ENCODE measurements around the gene ADH1A. TPM values are rescaled to one million over a fixed set of nuclear protein-coding genes. Genes with fewer than 3 reads are reported as not detected.

ADH1A gene
- total RNA-seq, 1 experiment from 2014 or later, result not detected

- ChIA-PET POLR2A (ENCODE audit: unreplicated experiment) (no interaction called here), CTCF (interaction anchor here (0.6 kb wide), 1 partner anchor 162 kb away, joined by 3 read pairs; no protein-coding TSS in a partner anchor)
- no peak for DNase-seq
- TF ChIP-seq CTCF (conservative IDR thresholded peaks at IDR 0.05) (no peak), EZH2 (IDR thresholded peaks at IDR 0.05; ENCODE audit: low read depth) (no peak)
- no peaks in the 10 kb centered on the region; the same call in 1 of the 2 replicates for H3K9me2 ChIP-seq (ENCODE audit: insufficient read depth)
- H3K4me3 ChIP-seq, result no peak overlapping the region
- BruUV-seq (replicated peaks), result no TSS peak
- no peaks in the 10 kb centered on the region for H3K27me3 ChIP-seq (ENCODE audit: insufficient read depth, low read depth)
- intact Hi-C loops (cut with micrococcal nuclease; ENCODE audit: unreplicated experiment), result no loop called here
- H3F3A ChIP-seq (ENCODE audit: insufficient read depth, low read depth), result no peaks in the 10 kb centered on the region
- no peak overlapping the region for H2AFZ ChIP-seq
- H3K4me1 ChIP-seq (replicated peaks; ENCODE audit: insufficient read depth), result no peaks in the 10 kb centered on the region
- H3K9me3 ChIP-seq (ENCODE audit: insufficient read depth, low read depth), result no peaks in the 10 kb centered on the region; the same call in 1 of the 2 replicates
- no peaks in the 10 kb centered on the region for H3K36me3 ChIP-seq (ENCODE audit: low read depth)
- H3K27ac ChIP-seq, result no peak overlapping the region
- H3K79me2 ChIP-seq (ENCODE audit: low read depth), result no peaks in the 10 kb centered on the region
- H3K4me2 ChIP-seq, result no peak overlapping the region
- no peaks in the 10 kb centered on the region for H4K20me1 ChIP-seq (ENCODE audit: insufficient read depth)
These were observed 2.6 kb upstream of the ADH1A start for GRCh38 chr4:99293357-99293756.

- POLR2A ChIA-PET (ENCODE audit: unreplicated experiment), result interaction anchor here (0.6 kb wide), 1 partner anchor 514 kb away, joined by 5 read pairs; no protein-coding TSS in a partner anchor
- DNase-seq, result no peak
- no peaks in the 10 kb centered on the region for H3K27me3 ChIP-seq (ENCODE audit: insufficient read depth, low read depth)
- no peaks in the 10 kb centered on the region for H3F3A ChIP-seq (ENCODE audit: insufficient read depth, low read depth)
- H3K4me3 ChIP-seq, result no peak overlapping the region
- intact Hi-C loops (cut with micrococcal nuclease; ENCODE audit: unreplicated experiment), result no loop called here
- TF ChIP-seq CTCF (conservative IDR thresholded peaks at IDR 0.05), result no peak
- no peak for TF ChIP-seq EZH2 (IDR thresholded peaks at IDR 0.05; ENCODE audit: low read depth)
- no peak overlapping the region for H3K27ac ChIP-seq
- H3K36me3 ChIP-seq (ENCODE audit: low read depth), result no peaks in the 10 kb centered on the region
- CTCF ChIA-PET, result no interaction called here
- no peaks in the 10 kb centered on the region for H4K20me1 ChIP-seq (ENCODE audit: insufficient read depth)
- H3K9me3 ChIP-seq (ENCODE audit: insufficient read depth, low read depth), result no peaks in the 10 kb centered on the region
- no peak overlapping the region for H3K4me2 ChIP-seq
- H2AFZ ChIP-seq, result no peak overlapping the region
- BruUV-seq (replicated peaks), result no TSS peak
- H3K79me2 ChIP-seq (ENCODE audit: low read depth), result no peaks in the 10 kb centered on the region
- H3K4me1 ChIP-seq (replicated peaks; ENCODE audit: insufficient read depth), result no peaks in the 10 kb centered on the region
- H3K9me2 ChIP-seq (ENCODE audit: insufficient read depth), result no peaks in the 10 kb centered on the region; the same call in 1 of the 2 replicates
These were observed 5.4 kb downstream of the ADH1A start for GRCh38 chr4:99285387-99285786.

GRCh38 chr4:99282731-99283130, 8.1 kb downstream of the ADH1A start:
- H3F3A ChIP-seq (ENCODE audit: insufficient read depth, low read depth), result no peaks in the 10 kb centered on the region
- no TSS peak for BruUV-seq (replicated peaks)
- H3K36me3 ChIP-seq (ENCODE audit: low read depth), result no peaks in the 10 kb centered on the region
- no peak overlapping the region for H2AFZ ChIP-seq
- H3K4me2 ChIP-seq, result no peak overlapping the region
- H3K4me3 ChIP-seq, result no peak overlapping the region
- H3K4me1 ChIP-seq (replicated peaks; ENCODE audit: insufficient read depth), result no peaks in the 10 kb centered on the region
- H3K9me3 ChIP-seq (ENCODE audit: insufficient read depth, low read depth), result no peaks in the 10 kb centered on the region
- ChIA-PET POLR2A (ENCODE audit: unreplicated experiment) (no interaction called here), CTCF (no interaction called here)
- H3K79me2 ChIP-seq (ENCODE audit: low read depth), result no peaks in the 10 kb centered on the region
- no peak overlapping the region for H3K27ac ChIP-seq
- H3K27me3 ChIP-seq (ENCODE audit: insufficient read depth, low read depth), result no peaks in the 10 kb centered on the region
- no peak for DNase-seq
- intact Hi-C loops (cut with micrococcal nuclease; ENCODE audit: unreplicated experiment), result no loop called here
- TF ChIP-seq EZH2 (IDR thresholded peaks at IDR 0.05; ENCODE audit: low read depth) (no peak), CTCF (conservative IDR thresholded peaks at IDR 0.05) (no peak)
- H3K9me2 ChIP-seq (ENCODE audit: insufficient read depth), result no peaks in the 10 kb centered on the region
- H4K20me1 ChIP-seq (ENCODE audit: insufficient read depth), result no peaks in the 10 kb centered on the region

All from PC-9 (cell line).